ENCODE measurements around the gene CDK16.
A peak's percentile ranks its signal among the peaks of the same experiment; 100 is the strongest.

CDK16 gene

DNA sequence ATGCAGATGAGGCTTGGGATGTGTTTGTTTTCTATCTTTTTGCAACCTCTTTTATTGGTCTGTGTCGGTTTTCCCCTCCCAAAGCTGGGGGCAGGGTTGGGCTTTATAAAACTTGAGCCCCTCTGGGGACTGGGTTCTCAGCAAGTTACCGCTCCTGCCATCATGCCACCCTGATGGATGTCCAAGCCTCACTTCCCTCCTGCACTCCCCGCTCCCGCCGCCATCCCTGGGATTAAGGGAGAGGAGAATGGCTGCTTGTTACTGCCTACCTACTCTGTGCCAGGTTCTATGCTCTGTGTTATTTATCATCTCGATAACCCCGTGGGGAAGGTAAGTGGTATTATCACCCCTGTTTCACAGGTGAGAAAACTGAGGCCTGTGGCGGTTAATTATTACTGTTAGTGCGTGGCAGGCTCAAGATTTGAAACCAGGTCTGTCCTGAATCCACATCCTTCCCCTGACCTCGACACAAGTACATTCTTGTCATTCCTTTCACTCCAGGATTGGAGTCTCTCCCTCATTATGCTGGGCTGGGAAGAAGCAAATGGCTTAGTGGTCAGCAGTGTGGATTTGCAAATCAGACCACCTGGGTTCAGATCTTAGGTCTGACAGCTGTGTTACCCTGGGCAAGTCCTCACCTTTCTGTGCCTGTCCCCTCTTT, 20.3 kb upstream of the CDK16 start:
- Histone ChIP-seq H3K4me1 (ENCODE audit: control insufficient read depth, insufficient read depth, low read depth, low read length) (peaks cover 25% of the 10 kb centered on the region), H3K4me2 (ENCODE audit: low read length, poor library complexity, severe bottlenecking) (no peak overlapping the region), H3K79me1 (replicated peaks; ENCODE audit: low read length, poor library complexity, severe bottlenecking) (peaks cover 13% of the 10 kb centered on the region), H3K4me3 (ENCODE audit: insufficient read depth in 1 of 2, low read depth in 1 of 2, low read length in 2 of 2) (peak overlapping the region in 1 of 2 experiments; percentile 53), H3K14ac (ENCODE audit: low read length in 2 of 2) (no peak overlapping the region), H3K23ac (ENCODE audit: low read length in 2 of 2) (no peak overlapping the region), H3K18ac (ENCODE audit: low read depth in 1 of 2, low read length in 2 of 2) (no peak overlapping the region), H4K8ac (ENCODE audit: low read length) (no peak overlapping the region), H3K9me3 (ENCODE audit: control insufficient read depth, low read length) (no peaks in the 10 kb centered on the region), H2BK12ac (ENCODE audit: low read length in 2 of 2) (no peak overlapping the region), H3K27ac (ENCODE audit: low read length, poor library complexity, severe bottlenecking) (peak overlapping the region; percentile 43), H2BK5ac (ENCODE audit: low read depth, low read length, poor library complexity, severe bottlenecking) (no peak overlapping the region), H2AFZ (ENCODE audit: low read depth, low read length) (no peak overlapping the region), H4K91ac (ENCODE audit: low read length) (no peak overlapping the region), H3K36me3 (ENCODE audit: control insufficient read depth in 1 of 2, insufficient read depth in 2 of 2, low read depth in 1 of 2, low read length in 2 of 2) (peaks cover 54 to 71% of the 10 kb centered on the region in 2 experiments), H2BK120ac (ENCODE audit: low read depth, low read length) (no peak overlapping the region), H2BK15ac (ENCODE audit: low read depth, poor library complexity, severe bottlenecking) (no peak overlapping the region), H3K27me3 (ENCODE audit: control insufficient read depth in 1 of 2, insufficient read depth in 1 of 2, low read length in 2 of 2) (no peaks in the 10 kb centered on the region), H3K4ac (ENCODE audit: low read depth in 1 of 2, low read length in 2 of 2) (no peak overlapping the region), H3K9ac (ENCODE audit: low read length) (peak overlapping the region; percentile 61), H2AK5ac (ENCODE audit: low read length, severe bottlenecking) (no peak overlapping the region)
- no peak for DNase-seq
- 69% methylated on average over 6 of the region's 10 CpGs for WGBS

GRCh38 chrX:47198687-47199080, 19.8 kb upstream of the CDK16 start:
- no peaks in the 10 kb centered on the region for H3K9me3 ChIP-seq (ENCODE audit: control insufficient read depth, low read length)
- H3K79me1 ChIP-seq (replicated peaks; ENCODE audit: low read length, poor library complexity, severe bottlenecking) = peaks cover 13% of the 10 kb centered on the region
- WGBS = 86% methylated on average over 9 of the region's 15 CpGs
- no peak overlapping the region for H3K4ac ChIP-seq (ENCODE audit: low read depth in 1 of 2, low read length in 2 of 2)
- H2BK15ac ChIP-seq (ENCODE audit: low read depth, poor library complexity, severe bottlenecking) = no peak overlapping the region
- H2AFZ ChIP-seq (ENCODE audit: low read depth, low read length) = no peak overlapping the region
- no peak overlapping the region for H3K4me2 ChIP-seq (ENCODE audit: low read length, poor library complexity, severe bottlenecking)
- no peaks in the 10 kb centered on the region for H3K27me3 ChIP-seq (ENCODE audit: control insufficient read depth in 1 of 2, insufficient read depth in 1 of 2, low read length in 2 of 2)
- no peak overlapping the region for H3K23ac ChIP-seq (ENCODE audit: low read length in 2 of 2)
- H3K18ac ChIP-seq (ENCODE audit: low read depth in 1 of 2, low read length in 2 of 2) = no peak overlapping the region
- no peak for DNase-seq
- H3K4me3 ChIP-seq (ENCODE audit: insufficient read depth in 1 of 2, low read depth in 1 of 2, low read length in 2 of 2) = no peak overlapping the region
- H4K8ac ChIP-seq (ENCODE audit: low read length) = no peak overlapping the region
- H3K9ac ChIP-seq (ENCODE audit: low read length) = peak overlapping the region; percentile 61
- H3K36me3 ChIP-seq (ENCODE audit: control insufficient read depth in 1 of 2, insufficient read depth in 2 of 2, low read depth in 1 of 2, low read length in 2 of 2) = peaks cover 59 to 76% of the 10 kb centered on the region in 2 experiments
- H3K4me1 ChIP-seq (ENCODE audit: control insufficient read depth, insufficient read depth, low read depth, low read length) = peaks cover 24% of the 10 kb centered on the region
- H2BK120ac ChIP-seq (ENCODE audit: low read depth, low read length) = no peak overlapping the region
- H2BK5ac ChIP-seq (ENCODE audit: low read depth, low read length, poor library complexity, severe bottlenecking) = peak overlapping the region; percentile 31
- H3K14ac ChIP-seq (ENCODE audit: low read length in 2 of 2) = no peak overlapping the region
- H2AK5ac ChIP-seq (ENCODE audit: low read length, severe bottlenecking) = peak overlapping the region; percentile 65
- H3K27ac ChIP-seq (ENCODE audit: low read length, poor library complexity, severe bottlenecking) = peak overlapping the region; percentile 43
- no peak overlapping the region for H4K91ac ChIP-seq (ENCODE audit: low read length)
- H2BK12ac ChIP-seq (ENCODE audit: low read length in 2 of 2) = no peak overlapping the region

DNA sequence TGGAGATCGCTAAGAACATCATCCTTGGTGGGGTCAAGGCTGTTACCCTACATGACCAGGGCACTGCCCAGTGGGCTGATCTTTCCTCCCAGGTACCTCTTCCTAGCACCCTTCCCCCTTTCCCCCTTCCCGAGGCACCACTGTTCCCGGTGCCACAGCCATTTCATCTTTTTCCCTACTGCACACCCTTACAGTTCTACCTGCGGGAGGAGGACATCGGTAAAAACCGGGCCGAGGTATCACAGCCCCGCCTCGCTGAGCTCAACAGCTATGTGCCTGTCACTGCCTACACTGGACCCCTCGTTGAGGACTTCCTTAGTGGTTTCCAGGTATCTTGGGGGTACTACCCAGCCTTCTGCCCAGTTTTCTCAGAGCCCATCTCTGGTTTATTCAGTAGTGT, 19.2 kb upstream of the CDK16 start:
- Histone ChIP-seq H2BK120ac (ENCODE audit: low read depth, low read length) (no peak overlapping the region), H3K4me1 (ENCODE audit: control insufficient read depth, insufficient read depth, low read depth, low read length) (peaks cover 24% of the 10 kb centered on the region), H3K9me3 (ENCODE audit: control insufficient read depth, low read length) (no peaks in the 10 kb centered on the region), H2BK12ac (ENCODE audit: low read length in 2 of 2) (no peak overlapping the region), H3K23ac (ENCODE audit: low read length in 2 of 2) (no peak overlapping the region), H3K14ac (ENCODE audit: low read length in 2 of 2) (no peak overlapping the region), H2BK5ac (ENCODE audit: low read depth, low read length, poor library complexity, severe bottlenecking) (no peak overlapping the region), H3K18ac (ENCODE audit: low read depth in 1 of 2, low read length in 2 of 2) (no peak overlapping the region), H2AK5ac (ENCODE audit: low read length, severe bottlenecking) (no peak overlapping the region), H3K36me3 (ENCODE audit: control insufficient read depth in 1 of 2, insufficient read depth in 2 of 2, low read depth in 1 of 2, low read length in 2 of 2) (peaks cover 63 to 82% of the 10 kb centered on the region in 2 experiments), H3K4me3 (ENCODE audit: insufficient read depth in 1 of 2, low read depth in 1 of 2, low read length in 2 of 2) (no peak overlapping the region), H3K79me1 (replicated peaks; ENCODE audit: low read length, poor library complexity, severe bottlenecking) (peaks cover 13% of the 10 kb centered on the region), H2AFZ (ENCODE audit: low read depth, low read length) (no peak overlapping the region), H3K4ac (ENCODE audit: low read depth in 1 of 2, low read length in 2 of 2) (no peak overlapping the region), H4K8ac (ENCODE audit: low read length) (no peak overlapping the region), H4K91ac (ENCODE audit: low read length) (no peak overlapping the region), H3K4me2 (ENCODE audit: low read length, poor library complexity, severe bottlenecking) (no peak overlapping the region), H2BK15ac (ENCODE audit: low read depth, poor library complexity, severe bottlenecking) (no peak overlapping the region), H3K27me3 (ENCODE audit: control insufficient read depth in 1 of 2, insufficient read depth in 1 of 2, low read length in 2 of 2) (no peaks in the 10 kb centered on the region), H3K27ac (ENCODE audit: low read length, poor library complexity, severe bottlenecking) (no peak overlapping the region), H3K9ac (ENCODE audit: low read length) (no peak overlapping the region)
- WGBS = 99% methylated on average over 9 of the region's 10 CpGs
- DNase-seq = no peak

DNA sequence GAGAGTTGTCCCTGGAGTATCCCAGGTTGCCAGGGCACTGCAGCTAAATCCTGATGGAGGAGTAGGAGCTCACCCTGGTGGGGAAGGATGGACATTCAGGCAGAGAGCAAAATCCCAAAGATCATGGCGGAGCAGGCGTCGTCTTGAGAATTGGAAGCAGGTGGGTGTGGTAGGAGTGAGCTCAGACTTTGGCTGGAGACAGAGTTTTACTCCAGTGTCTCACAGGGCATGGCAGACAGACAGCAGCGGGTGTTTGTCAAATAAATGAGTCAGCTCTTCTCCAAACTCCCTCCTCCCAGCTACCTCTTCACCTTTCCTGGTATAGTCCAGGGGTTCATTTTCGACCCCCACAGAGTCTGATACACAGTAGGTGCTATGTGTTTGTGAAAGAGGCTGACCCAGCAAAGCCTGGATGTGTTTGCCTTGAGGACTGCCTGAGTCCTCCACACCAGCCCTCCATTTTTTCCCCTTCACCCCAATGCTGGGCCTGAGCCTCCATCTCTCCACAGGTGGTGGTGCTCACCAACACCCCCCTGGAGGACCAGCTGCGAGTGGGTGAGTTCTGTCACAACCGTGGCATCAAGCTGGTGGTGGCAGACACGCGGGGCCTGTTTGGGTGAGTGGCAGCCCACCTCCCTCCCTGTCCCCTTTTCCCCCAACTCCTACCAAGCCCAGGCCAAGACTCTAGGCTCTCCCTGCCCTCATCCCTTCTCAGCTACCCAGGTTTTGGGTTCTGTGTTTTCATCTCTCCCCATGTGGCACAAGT, 17.9 kb upstream of the CDK16 start:
- Histone ChIP-seq H3K27me3 (ENCODE audit: control insufficient read depth in 1 of 2, insufficient read depth in 1 of 2, low read length in 2 of 2) (no peaks in the 10 kb centered on the region), H3K9ac (ENCODE audit: low read length) (peak overlapping the region; percentile 39), H4K91ac (ENCODE audit: low read length) (no peak overlapping the region), H3K4ac (ENCODE audit: low read depth in 1 of 2, low read length in 2 of 2) (no peak overlapping the region), H3K27ac (ENCODE audit: low read length, poor library complexity, severe bottlenecking) (no peak overlapping the region), H3K9me3 (ENCODE audit: control insufficient read depth, low read length) (no peaks in the 10 kb centered on the region), H3K23ac (ENCODE audit: low read length in 2 of 2) (no peak overlapping the region), H2BK12ac (ENCODE audit: low read length in 2 of 2) (no peak overlapping the region), H3K18ac (ENCODE audit: low read depth in 1 of 2, low read length in 2 of 2) (no peak overlapping the region), H3K4me3 (ENCODE audit: insufficient read depth in 1 of 2, low read depth in 1 of 2, low read length in 2 of 2) (no peak overlapping the region), H3K36me3 (ENCODE audit: control insufficient read depth in 1 of 2, insufficient read depth in 2 of 2, low read depth in 1 of 2, low read length in 2 of 2) (peaks cover 73 to 92% of the 10 kb centered on the region in 2 experiments), H2BK120ac (ENCODE audit: low read depth, low read length) (no peak overlapping the region), H2AK5ac (ENCODE audit: low read length, severe bottlenecking) (no peak overlapping the region), H3K14ac (ENCODE audit: low read length in 2 of 2) (no peak overlapping the region), H2BK5ac (ENCODE audit: low read depth, low read length, poor library complexity, severe bottlenecking) (no peak overlapping the region), H2BK15ac (ENCODE audit: low read depth, poor library complexity, severe bottlenecking) (no peak overlapping the region), H3K4me1 (ENCODE audit: control insufficient read depth, insufficient read depth, low read depth, low read length) (peaks cover 22% of the 10 kb centered on the region), H4K8ac (ENCODE audit: low read length) (no peak overlapping the region), H2AFZ (ENCODE audit: low read depth, low read length) (no peak overlapping the region), H3K79me1 (replicated peaks; ENCODE audit: low read length, poor library complexity, severe bottlenecking) (peaks cover 17% of the 10 kb centered on the region), H3K4me2 (ENCODE audit: low read length, poor library complexity, severe bottlenecking) (no peak overlapping the region)
- 100% methylated on average over 5 of the region's 9 CpGs for WGBS
- no peak for DNase-seq
